A549 (cell line): ENCODE results near the gene GREB1.

ENCODE experiments used
- POLR2A ChIP-seq: IDR thresholded peaks from 2 replicates; pipeline ENCODE4 v1.6.1; 2012; ENCODE audit warnings: mild to moderate bottlenecking, low read length
- TF ChIP-seq, protein P1 (sequence below): fragments of >200 bp; sonication (Bioruptor Twin); formaldehyde crosslinking; IDR thresholded peaks from 3 replicates; pipeline ENCODE4 v1.5.1; 2016

GRCh38 chr2:11616097-11616687, 82.3 kb downstream of the GREB1 start:
- TF ChIP-seq POLR2A, result no peak
- TF ChIP-seq, protein P1, sequence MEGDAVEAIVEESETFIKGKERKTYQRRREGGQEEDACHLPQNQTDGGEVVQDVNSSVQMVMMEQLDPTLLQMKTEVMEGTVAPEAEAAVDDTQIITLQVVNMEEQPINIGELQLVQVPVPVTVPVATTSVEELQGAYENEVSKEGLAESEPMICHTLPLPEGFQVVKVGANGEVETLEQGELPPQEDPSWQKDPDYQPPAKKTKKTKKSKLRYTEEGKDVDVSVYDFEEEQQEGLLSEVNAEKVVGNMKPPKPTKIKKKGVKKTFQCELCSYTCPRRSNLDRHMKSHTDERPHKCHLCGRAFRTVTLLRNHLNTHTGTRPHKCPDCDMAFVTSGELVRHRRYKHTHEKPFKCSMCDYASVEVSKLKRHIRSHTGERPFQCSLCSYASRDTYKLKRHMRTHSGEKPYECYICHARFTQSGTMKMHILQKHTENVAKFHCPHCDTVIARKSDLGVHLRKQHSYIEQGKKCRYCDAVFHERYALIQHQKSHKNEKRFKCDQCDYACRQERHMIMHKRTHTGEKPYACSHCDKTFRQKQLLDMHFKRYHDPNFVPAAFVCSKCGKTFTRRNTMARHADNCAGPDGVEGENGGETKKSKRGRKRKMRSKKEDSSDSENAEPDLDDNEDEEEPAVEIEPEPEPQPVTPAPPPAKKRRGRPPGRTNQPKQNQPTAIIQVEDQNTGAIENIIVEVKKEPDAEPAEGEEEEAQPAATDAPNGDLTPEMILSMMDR, result no peak
